ENCODE results near the gene GIGYF1.
"Not testable (repeated sequence)": the region's sequence is repeated elsewhere in the genome, so short reads cannot be mapped to it uniquely, and the experiment has no call there.

The GIGYF1 gene

DNA sequence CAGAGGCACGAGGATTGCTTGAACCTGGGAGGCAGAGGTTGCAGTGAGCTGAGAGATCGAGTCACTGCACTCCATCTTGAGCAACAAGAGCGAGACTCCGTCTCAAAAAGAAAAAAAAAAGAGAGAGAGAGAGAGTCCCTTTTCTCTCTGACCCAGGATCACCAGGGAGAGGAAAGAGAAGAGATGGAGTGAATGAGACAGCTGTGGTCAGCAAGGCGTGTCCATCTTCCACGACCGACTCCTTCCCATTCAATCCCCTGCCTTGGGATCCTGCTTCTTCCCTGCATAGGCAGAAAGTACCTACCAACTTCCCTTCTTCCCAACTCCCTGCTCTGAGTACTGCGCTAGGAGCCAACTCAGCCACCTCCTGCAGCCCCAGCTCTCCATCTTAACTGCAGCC, 34.1 kb upstream of the GIGYF1 start:
- DNase-seq (ENCODE audit: low read depth): no peak
- TF ChIP-seq, protein P1, sequence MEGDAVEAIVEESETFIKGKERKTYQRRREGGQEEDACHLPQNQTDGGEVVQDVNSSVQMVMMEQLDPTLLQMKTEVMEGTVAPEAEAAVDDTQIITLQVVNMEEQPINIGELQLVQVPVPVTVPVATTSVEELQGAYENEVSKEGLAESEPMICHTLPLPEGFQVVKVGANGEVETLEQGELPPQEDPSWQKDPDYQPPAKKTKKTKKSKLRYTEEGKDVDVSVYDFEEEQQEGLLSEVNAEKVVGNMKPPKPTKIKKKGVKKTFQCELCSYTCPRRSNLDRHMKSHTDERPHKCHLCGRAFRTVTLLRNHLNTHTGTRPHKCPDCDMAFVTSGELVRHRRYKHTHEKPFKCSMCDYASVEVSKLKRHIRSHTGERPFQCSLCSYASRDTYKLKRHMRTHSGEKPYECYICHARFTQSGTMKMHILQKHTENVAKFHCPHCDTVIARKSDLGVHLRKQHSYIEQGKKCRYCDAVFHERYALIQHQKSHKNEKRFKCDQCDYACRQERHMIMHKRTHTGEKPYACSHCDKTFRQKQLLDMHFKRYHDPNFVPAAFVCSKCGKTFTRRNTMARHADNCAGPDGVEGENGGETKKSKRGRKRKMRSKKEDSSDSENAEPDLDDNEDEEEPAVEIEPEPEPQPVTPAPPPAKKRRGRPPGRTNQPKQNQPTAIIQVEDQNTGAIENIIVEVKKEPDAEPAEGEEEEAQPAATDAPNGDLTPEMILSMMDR (conservative IDR thresholded peaks at IDR 0.05; ENCODE audit: low read depth, low read length): no peak

DNA sequence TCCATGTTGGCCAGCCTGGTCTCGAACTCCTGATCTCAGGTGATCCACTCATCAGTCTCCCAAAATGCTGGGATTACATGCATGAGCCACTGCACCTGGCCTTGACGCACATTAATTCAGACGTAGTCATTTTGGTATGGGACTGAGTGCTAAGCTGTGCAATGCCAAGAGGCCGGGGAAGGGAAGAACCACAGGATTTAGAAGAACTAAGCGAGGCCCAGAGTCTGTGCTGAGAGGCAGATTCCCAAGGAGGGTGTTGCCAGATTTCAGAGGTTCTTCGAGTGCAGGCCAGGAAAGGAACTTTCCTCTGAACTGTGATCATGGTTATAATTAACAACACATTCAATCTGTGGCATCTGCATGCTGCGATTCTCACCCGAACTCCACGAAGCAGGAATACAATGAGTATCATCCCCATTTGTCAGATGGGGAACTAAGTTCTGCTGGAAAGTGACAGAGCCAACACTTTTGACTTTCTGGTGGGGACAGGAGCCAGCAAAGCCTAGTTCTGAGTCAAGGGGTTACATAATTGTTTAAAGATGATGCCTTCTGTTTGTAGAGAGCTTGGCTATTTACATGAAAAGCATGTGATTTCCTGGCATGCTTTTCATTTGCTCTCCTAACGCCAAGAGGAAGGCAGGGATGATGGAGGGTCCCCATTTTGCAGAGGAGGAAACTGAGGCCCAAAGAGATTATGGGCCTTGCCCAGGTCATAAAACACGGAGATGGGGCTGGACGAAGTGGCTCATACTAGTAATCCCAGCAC, 33.1 kb upstream of the GIGYF1 start:
- TF ChIP-seq, protein P1 (conservative IDR thresholded peaks at IDR 0.05; ENCODE audit: low read depth, low read length): no peak
- H3K4me3 ChIP-seq (ENCODE audit: low read length): no peak overlapping the region
- DNase-seq (ENCODE audit: low read depth): peak; percentile 82

More for the DNA sequence above, 34.1 kb upstream of the GIGYF1 start:
- H3K4me3 ChIP-seq (ENCODE audit: low read length): no peak overlapping the region

DNA sequence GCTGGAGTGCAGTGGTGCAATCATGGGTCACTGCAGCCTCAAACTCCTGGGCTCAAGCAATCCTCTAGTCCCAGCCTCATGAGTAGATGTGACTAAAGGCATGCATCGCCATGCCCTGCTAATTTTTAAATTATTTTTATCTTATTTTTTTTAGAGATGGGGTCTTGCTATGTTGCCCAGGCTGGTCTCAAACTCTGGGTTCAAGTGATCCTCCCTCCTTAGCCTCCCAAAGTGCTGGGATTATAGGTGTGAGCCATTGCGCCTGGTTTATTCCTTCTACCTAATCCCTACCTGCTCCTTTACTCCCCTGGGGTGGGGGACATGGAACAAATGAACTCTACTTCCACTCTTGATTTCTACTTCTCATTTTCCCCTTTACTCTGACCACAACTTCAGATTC, 30.3 kb upstream of the GIGYF1 start:
- DNase-seq (ENCODE audit: low read depth); H3K4me3 ChIP-seq (ENCODE audit: low read length): not testable (repeated sequence)

DNA sequence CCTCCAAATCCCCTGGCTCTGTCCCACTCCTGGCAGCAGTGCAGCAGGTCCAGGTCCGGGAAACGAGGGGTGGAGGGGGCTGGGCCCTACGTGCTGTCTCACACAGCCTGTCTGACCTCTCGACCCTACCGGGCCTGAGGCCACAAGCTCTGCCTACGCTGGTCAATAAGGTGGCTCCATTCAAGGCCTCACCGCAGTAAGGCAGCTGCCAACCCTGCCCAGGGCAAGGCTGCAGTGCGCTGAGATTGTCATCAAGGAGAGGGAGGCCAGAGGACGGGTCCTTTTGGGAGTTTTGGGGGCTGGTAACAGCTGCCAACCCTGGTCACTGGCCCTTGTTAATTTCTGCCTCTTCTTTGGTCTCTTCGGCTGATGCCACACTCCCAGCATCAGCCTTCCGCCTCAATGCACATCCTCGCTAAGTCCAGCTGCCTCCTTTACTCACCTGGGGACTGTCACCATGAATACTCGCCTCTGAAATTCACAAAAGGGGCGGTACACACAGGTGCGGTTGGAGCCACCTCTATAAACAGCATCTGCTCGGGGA, 29.8 kb upstream of the GIGYF1 start:
- TF ChIP-seq, protein P1 (conservative IDR thresholded peaks at IDR 0.05; ENCODE audit: low read depth, low read length): no peak
- no peak overlapping the region for H3K4me3 ChIP-seq (ENCODE audit: low read length)
- no peak for DNase-seq (ENCODE audit: low read depth)

DNA sequence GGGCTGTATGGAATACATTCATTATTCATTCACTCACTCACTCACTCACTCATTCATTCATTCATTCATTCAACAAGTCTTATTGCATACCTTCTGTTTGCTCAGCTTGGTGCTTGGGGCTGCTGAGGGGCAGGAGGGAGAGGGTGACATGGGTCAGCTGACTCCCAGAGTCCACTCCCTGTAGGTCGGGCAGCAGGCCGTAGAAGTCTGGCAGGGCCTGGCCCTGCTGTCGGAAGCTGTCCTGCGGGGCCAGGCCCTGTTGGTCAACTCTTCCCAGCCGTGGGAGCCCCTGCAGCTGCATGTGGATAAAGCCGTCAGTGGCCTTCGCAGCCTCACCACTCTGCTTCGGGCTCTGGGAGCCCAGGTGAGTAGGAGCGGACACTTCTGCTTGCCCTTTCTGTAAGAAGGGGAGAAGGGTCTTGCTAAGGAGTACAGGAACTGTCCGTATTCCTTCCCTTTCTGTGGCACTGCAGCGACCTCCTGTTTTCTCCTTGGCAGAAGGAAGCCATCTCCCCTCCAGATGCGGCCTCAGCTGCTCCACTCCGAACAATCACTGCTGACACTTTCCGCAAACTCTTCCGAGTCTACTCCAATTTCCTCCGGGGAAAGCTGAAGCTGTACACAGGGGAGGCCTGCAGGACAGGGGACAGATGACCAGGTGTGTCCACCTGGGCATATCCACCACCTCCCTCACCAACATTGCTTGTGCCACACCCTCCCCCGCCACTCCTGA, 28.6 kb upstream of the GIGYF1 start:
- no peak overlapping the region for H3K4me3 ChIP-seq (ENCODE audit: low read length)
- no peak for DNase-seq (ENCODE audit: low read depth)
- TF ChIP-seq, protein P1 (conservative IDR thresholded peaks at IDR 0.05; ENCODE audit: low read depth, low read length): no peak

DNA sequence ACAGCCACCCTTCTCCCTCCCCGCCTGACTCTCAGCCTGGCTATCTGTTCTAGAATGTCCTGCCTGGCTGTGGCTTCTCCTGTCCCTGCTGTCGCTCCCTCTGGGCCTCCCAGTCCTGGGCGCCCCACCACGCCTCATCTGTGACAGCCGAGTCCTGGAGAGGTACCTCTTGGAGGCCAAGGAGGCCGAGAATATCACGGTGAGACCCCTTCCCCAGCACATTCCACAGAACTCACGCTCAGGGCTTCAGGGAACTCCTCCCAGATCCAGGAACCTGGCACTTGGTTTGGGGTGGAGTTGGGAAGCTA, 27.4 kb upstream of the GIGYF1 start:
- DNase-seq (ENCODE audit: low read depth): no peak
- no peak overlapping the region for H3K4me3 ChIP-seq (ENCODE audit: low read length)
- TF ChIP-seq, protein P1 (conservative IDR thresholded peaks at IDR 0.05; ENCODE audit: low read depth, low read length): no peak

DNA sequence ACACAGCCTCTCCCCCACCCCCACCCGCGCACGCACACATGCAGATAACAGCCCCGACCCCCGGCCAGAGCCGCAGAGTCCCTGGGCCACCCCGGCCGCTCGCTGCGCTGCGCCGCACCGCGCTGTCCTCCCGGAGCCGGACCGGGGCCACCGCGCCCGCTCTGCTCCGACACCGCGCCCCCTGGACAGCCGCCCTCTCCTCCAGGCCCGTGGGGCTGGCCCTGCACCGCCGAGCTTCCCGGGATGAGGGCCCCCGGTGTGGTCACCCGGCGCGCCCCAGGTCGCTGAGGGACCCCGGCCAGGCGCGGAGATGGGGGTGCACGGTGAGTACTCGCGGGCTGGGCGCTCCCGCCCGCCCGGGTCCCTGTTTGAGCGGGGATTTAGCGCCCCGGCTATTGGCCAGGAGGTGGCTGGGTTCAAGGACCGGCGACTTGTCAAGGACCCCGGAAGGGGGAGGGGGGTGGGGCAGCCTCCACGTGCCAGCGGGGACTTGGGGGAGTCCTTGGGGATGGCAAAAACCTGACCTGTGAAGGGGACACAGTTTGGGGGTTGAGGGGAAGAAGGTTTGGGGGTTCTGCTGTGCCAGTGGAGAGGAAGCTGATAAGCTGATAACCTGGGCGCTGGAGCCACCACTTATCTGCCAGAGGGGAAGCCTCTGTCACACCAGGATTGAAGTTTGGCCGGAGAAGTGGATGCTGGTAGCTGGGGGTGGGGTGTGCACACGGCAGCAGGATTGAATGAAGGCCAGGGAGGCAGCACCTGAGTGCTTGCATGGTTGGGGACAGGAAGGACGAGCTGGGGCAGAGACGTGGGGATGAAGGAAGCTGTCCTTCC, 26.8 kb upstream of the GIGYF1 start:
- DNase-seq (ENCODE audit: low read depth): no peak
- H3K4me3 ChIP-seq (ENCODE audit: low read length): no peak overlapping the region
- TF ChIP-seq, protein P1 (conservative IDR thresholded peaks at IDR 0.05; ENCODE audit: low read depth, low read length): no peak

Data from retinal pigment epithelial cell (primary cell).